H9 (cell line): ENCODE measurements around the gene ANKRD16. TPM values are rescaled to one million over a fixed set of nuclear protein-coding genes. Genes with fewer than 3 reads are reported as not detected.

Source experiments
- DNase-seq: peaks from one replicate; pipeline ENCODE4 v3.0.0-alpha.2; 2017
- H2AFZ ChIP-seq: one replicate; pipeline ENCODE4 v1.6.1; 2013; ENCODE audit warnings: mild to moderate bottlenecking, low read length, control low read depth, moderate library complexity
- H2AK5ac ChIP-seq: 2 replicates; pipeline ENCODE4 v1.6.1; 2013; ENCODE audit warnings: low read length, control low read depth, mixed read lengths; ENCODE audit not compliant: insufficient read length
- H2BK120ac ChIP-seq: one replicate; pipeline ENCODE4 v1.6.1; 2013; ENCODE audit warnings: low read depth, mild to moderate bottlenecking, low read length, control low read depth, inconsistent platforms; ENCODE audit not compliant: poor library complexity, severe bottlenecking
- H2BK12ac ChIP-seq: 2 replicates; pipeline ENCODE4 v1.6.1; 2013; ENCODE audit warnings: low read length, control low read depth, mixed read lengths, low read depth; ENCODE audit not compliant: insufficient read length
- H2BK15ac ChIP-seq: 2 replicates; pipeline ENCODE4 v1.6.1; 2013; ENCODE audit warnings: low read depth, low read length, control low read depth
- H2BK20ac ChIP-seq: one replicate; pipeline ENCODE4 v1.6.1; 2013; ENCODE audit warnings: low read depth, mild to moderate bottlenecking, low read length, control low read depth, inconsistent platforms; ENCODE audit not compliant: poor library complexity, severe bottlenecking
- H2BK5ac ChIP-seq: 2 replicates; pipeline ENCODE4 v1.6.1; 2013; ENCODE audit warnings: low read length, control low read depth, mixed read lengths; ENCODE audit not compliant: insufficient read length
- H3K14ac ChIP-seq: 2 replicates; pipeline ENCODE4 v1.6.1; 2013; ENCODE audit warnings: low read length, control low read depth; ENCODE audit not compliant: insufficient read depth
- H3K18ac ChIP-seq: 2 replicates; pipeline ENCODE4 v1.6.1; 2013; ENCODE audit warnings: low read depth, mild to moderate bottlenecking, mixed read lengths, low read length, control low read depth; ENCODE audit not compliant: insufficient read length
- H3K23ac ChIP-seq: 2 replicates; pipeline ENCODE4 v1.6.1; 2013; ENCODE audit warnings: low read length, control low read depth, mixed read lengths, low read depth; ENCODE audit not compliant: insufficient read length
- H3K23me2 ChIP-seq: 2 replicates; pipeline ENCODE4 v1.6.1; 2013; ENCODE audit warnings: low read depth, mild to moderate bottlenecking, mixed read lengths, low read length, control low read depth; ENCODE audit not compliant: insufficient read length, poor library complexity, severe bottlenecking
- H3K27ac ChIP-seq: 2 replicates; pipeline ENCODE4 v1.5.1; 2013; ENCODE audit warnings: low read length, control low read depth, mixed read lengths, low read depth; ENCODE audit not compliant: insufficient read length
- H3K27me3 ChIP-seq: 2 replicates; pipeline ENCODE4 v1.6.1; 2013; ENCODE audit warnings: low read length, control low read depth, inconsistent platforms; ENCODE audit not compliant: insufficient read depth
- H3K4ac ChIP-seq: 2 replicates; pipeline ENCODE4 v1.6.1; 2013; ENCODE audit warnings: low read depth, mild to moderate bottlenecking, control low read depth, inconsistent platforms, low read length, moderate library complexity
- H3K4me1 ChIP-seq: 2 replicates; pipeline ENCODE4 v1.6.1; 2013; ENCODE audit warnings: low read length, control low read depth, inconsistent platforms; ENCODE audit not compliant: insufficient read depth
- H3K4me2 ChIP-seq: 2 replicates; pipeline ENCODE4 v1.6.1; 2013; ENCODE audit warnings: low read length, control low read depth, mixed read lengths; ENCODE audit not compliant: insufficient read length, insufficient read depth
- H3K56ac ChIP-seq: 2 replicates; pipeline ENCODE4 v1.6.1; 2013; ENCODE audit warnings: low read depth, mild to moderate bottlenecking, mixed read lengths, low read length, control low read depth; ENCODE audit not compliant: insufficient read length
- H3K79me1 ChIP-seq: 2 replicates; pipeline ENCODE4 v1.6.1; 2013; ENCODE audit warnings: low read depth, mild to moderate bottlenecking, moderate library complexity, low read length, control low read depth, inconsistent platforms; ENCODE audit not compliant: insufficient read depth, poor library complexity, severe bottlenecking
- H3K79me2 ChIP-seq: 2 replicates; pipeline ENCODE4 v1.6.1; 2013; ENCODE audit warnings: low read length, control low read depth, inconsistent platforms; ENCODE audit not compliant: insufficient read depth
- H3K9ac ChIP-seq: 2 replicates; pipeline ENCODE4 v1.6.1; 2013; ENCODE audit warnings: low read length, control low read depth, mixed read lengths; ENCODE audit not compliant: insufficient read length; ENCODE audit errors: extremely low read depth
- H3K9me3 ChIP-seq: one replicate; pipeline ENCODE4 v1.6.1; 2013; ENCODE audit warnings: low read depth, low read length, inconsistent platforms; ENCODE audit not compliant: control insufficient read depth
- H3T11ph ChIP-seq: one replicate; pipeline ENCODE4 v1.6.1; 2013; ENCODE audit warnings: mild to moderate bottlenecking, low read length, control low read depth, inconsistent platforms
- H4K20me1 ChIP-seq: one replicate; pipeline ENCODE4 v1.6.1; 2013; ENCODE audit not compliant: control insufficient read depth, insufficient read length, insufficient read depth
- H4K5ac ChIP-seq: 2 replicates; pipeline ENCODE4 v1.6.1; 2013; ENCODE audit warnings: low read depth, mild to moderate bottlenecking, mixed read lengths, low read length, control low read depth; ENCODE audit not compliant: insufficient read length
- H4K8ac ChIP-seq: replicated peaks from 2 replicates; pipeline ENCODE4 v1.6.1; 2013; ENCODE audit warnings: low read length, control low read depth, mixed read lengths, low read depth; ENCODE audit not compliant: insufficient read length
- H4K91ac ChIP-seq: 2 replicates; pipeline ENCODE4 v1.6.1; 2013; ENCODE audit warnings: low read depth, mild to moderate bottlenecking, moderate library complexity, mixed read lengths, low read length, control low read depth; ENCODE audit not compliant: insufficient read length
- H3K27ac Mint-ChIP-seq, 3 experiments: 2 replicates in 2 of 3; 3 replicates in 1 of 3; pipeline ENCODE4 v1.8.0; 2020 to 2021; ENCODE audit warnings: mixed read lengths in 3 of 3, mild to moderate bottlenecking in 1 of 3, moderate library complexity in 1 of 3
- H3K27me3 Mint-ChIP-seq: 2 replicates; pipeline ENCODE4 v1.8.0; 2021; ENCODE audit warnings: low read depth, mild to moderate bottlenecking, moderate library complexity, mixed read lengths
- H3K36me3 Mint-ChIP-seq, 3 experiments: 2 replicates in 2 of 3; 3 replicates in 1 of 3; pipeline ENCODE4 v1.8.0; 2020 to 2021; ENCODE audit warnings: low read depth in 3 of 3, mixed read lengths in 3 of 3; ENCODE audit not compliant: insufficient read depth in 1 of 3
- H3K4me1 Mint-ChIP-seq, 2 experiments: 2 replicates each; pipeline ENCODE4 v1.8.0; 2020; ENCODE audit warnings: mixed read lengths in 2 of 2
- H3K4me3 Mint-ChIP-seq, 2 experiments: 2 replicates in 1 of 2; 3 replicates in 1 of 2; pipeline ENCODE4 v1.8.0; 2020 to 2021; ENCODE audit warnings: mild to moderate bottlenecking in 2 of 2, mixed read lengths in 2 of 2, moderate library complexity in 1 of 2
- H3K9me3 Mint-ChIP-seq, 2 experiments: 2 replicates in 1 of 2; 3 replicates in 1 of 2; pipeline ENCODE4 v1.8.0; 2020; ENCODE audit warnings: mild to moderate bottlenecking in 2 of 2, mixed read lengths in 2 of 2, moderate library complexity in 1 of 2
- CTCF ChIP-seq: fragments of 200-600 bp; sonication (generic); conservative IDR thresholded peaks from 3 replicates; pipeline ENCODE4 v1.8.0; 2021; ENCODE audit warnings: antibody characterized with exemption, mild to moderate bottlenecking
- WGBS: extraction: QIAGEN DNeasy Blood & Tissue Kit; methylation state at CpG from one replicate; pipeline ENCODE4 v1.1.7; 2013; ENCODE audit warnings: missing lambda C conversion rate, low lambda C conversion rate, mixed read lengths; ENCODE audit not compliant: insufficient read length; ENCODE audit errors: extremely low coverage; 5-methylcytosine and 5-hydroxymethylcytosine counted together
- total RNA-seq: library from RNA; stranded (reverse); gene quantifications from 2 replicates; pipeline ENCODE4 v1.2.1, GENCODE V29; 2021

ANKRD16 gene
- total RNA-seq, 1 experiment from 2014 or later: 11.4 TPM

DNA sequence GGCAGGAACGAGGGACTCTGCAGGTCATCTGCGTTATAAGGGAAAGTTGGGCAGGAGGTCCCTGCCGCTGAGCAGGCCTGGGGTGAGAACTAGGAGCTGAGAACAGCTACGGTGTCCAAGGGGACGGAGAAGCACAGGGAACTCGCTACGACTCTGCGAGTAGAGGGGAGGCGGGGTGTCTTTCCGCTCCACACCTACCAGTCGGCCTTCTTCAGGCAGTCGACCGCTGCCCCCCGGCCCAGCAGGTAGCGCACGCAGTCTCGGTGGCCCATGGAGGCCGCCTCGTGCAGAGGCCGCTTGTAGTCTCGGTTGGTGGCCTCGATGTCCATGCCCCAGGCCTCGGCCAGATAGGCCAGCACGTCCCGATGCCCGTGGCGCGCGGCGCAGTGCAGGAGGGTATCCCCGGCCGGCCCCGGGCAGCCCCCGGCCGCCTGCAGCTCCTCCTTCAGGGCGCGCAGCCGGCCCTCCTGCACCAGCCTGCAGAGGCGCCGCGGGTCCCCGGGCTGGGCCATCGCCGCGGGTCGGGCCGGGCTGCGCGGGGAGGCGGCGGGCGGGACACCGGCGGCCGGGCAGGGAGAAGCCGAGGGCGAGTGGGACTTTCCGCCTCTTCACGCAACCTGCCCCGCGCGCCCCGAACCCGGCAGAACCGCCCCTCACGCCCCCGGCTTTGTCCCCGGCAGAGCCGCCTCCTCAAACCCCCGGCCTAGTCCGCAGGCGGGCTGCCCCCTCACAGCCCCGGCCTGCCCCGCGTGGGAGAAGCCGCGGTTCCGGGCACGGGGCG, 660 bp downstream of the ANKRD16 start:
- Histone ChIP-seq H3K27me3 (no peaks in the 10 kb centered on the region), H2BK120ac (no peak overlapping the region), H2BK15ac (no peak overlapping the region), H3K56ac (no peak overlapping the region), H3K4me1 (peaks cover 5% of the 10 kb centered on the region; the same call in 1 of the 2 replicates), H3K27ac (no peak overlapping the region), H3K4me2 (peak overlapping the region; percentile 84), H2BK5ac (no peak overlapping the region), H2AFZ (no peak overlapping the region), H3K23ac (no peak overlapping the region), H3K18ac (no peak overlapping the region), H3K9ac (peak overlapping the region; percentile 55), H4K8ac (no peak overlapping the region), H3K9me3 (no peaks in the 10 kb centered on the region), H2BK12ac (no peak overlapping the region), H3T11ph (no peak overlapping the region), H2BK20ac (no peak overlapping the region), H3K4ac (no peak overlapping the region), H3K14ac (peak overlapping the region; percentile 75), H3K79me2 (peaks cover 8% of the 10 kb centered on the region; the same call in 1 of the 2 replicates), H2AK5ac (no peak overlapping the region), H4K20me1 (no peaks in the 10 kb centered on the region), H4K91ac (no peak overlapping the region), H3K79me1 (no peaks in the 10 kb centered on the region), H3K23me2 (peaks cover 9% of the 10 kb centered on the region), H4K5ac (no peak overlapping the region)
- Mint-ChIP-seq H3K4me3 (peak overlapping the region; percentile 87 to 97), H3K27me3 (no peaks in the 10 kb centered on the region), H3K4me1 (peaks cover 24 to 30% of the 10 kb centered on the region in 2 experiments), H3K27ac (peak overlapping the region; percentile 27 to 87 (median 79); a peak in 5 of 7 replicates), H3K9me3 (no peaks in the 10 kb centered on the region), H3K36me3 (peaks cover 22 to 50% (median 46%) of the 10 kb centered on the region in 3 experiments)
- WGBS: no CpG with 5 or more reads among the region's 80 CpGs
- DNase-seq: peak; percentile 70
- no peak; the same call in 2 of the 3 replicates for TF ChIP-seq CTCF
